ENCODE results near the gene ATM. TPM values are rescaled to one million over a fixed set of nuclear protein-coding genes. Genes with fewer than 3 reads are reported as not detected.
"Not testable (repeated sequence)": the region's sequence is repeated elsewhere in the genome, so short reads cannot be mapped to it uniquely, and the experiment has no call there.

The ATM gene
- total RNA-seq, 1 donor from 2014 or later, result 176 TPM

- DNase-seq, result no peak
Observed at GRCh38 chr11:108370990-108371389, 148.1 kb downstream of the ATM start.

- not testable (repeated sequence) for DNase-seq
Observed at GRCh38 chr11:108373505-108373904, 150.6 kb downstream of the ATM start.

- no peak for DNase-seq
Observed at GRCh38 chr11:108388576-108388975, 165.7 kb downstream of the ATM start.

DNA sequence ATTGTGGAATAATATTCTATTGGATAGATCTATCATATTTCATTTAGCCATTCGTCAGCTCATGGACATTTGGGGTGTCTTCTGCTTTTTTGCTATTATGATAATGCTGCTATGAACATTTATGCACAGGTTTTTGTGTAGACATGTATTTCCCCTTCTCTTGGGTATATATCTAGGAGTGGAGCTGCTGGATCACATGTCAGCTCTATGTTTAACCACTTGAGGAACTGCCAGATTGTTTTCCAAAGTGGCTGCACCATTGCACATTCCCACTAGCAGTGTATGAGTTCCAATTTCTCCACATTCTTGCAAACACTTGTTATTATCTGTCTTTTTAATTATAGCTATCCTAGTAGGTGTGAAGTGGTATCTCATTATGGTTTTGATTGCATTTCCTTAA is 169.5 kb downstream of the ATM start:
- no peak for DNase-seq

DNA sequence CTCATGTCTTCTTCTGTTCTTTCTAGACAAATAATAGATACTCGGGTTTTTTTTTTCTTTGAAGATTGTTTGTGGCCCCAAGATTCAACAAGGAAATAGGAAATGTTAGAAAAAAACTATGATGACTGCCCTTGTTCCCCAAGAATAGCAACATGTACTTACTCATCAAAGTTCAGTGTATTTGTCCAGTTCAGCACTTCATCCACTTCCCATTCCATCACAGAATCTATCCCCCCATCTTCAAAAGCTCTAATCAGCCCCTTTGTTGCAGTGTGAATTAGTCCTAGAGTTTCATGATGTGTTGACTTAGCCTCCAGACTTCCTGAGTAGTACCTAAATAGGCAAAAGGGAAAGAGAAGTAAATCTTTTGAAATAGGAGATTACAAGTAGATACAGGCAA is 170.2 kb downstream of the ATM start:
- DNase-seq, result no peak

GRCh38 chr11:108394744-108395284 is 171.9 kb downstream of the ATM start:
- DNase-seq, result no peak

DNA sequence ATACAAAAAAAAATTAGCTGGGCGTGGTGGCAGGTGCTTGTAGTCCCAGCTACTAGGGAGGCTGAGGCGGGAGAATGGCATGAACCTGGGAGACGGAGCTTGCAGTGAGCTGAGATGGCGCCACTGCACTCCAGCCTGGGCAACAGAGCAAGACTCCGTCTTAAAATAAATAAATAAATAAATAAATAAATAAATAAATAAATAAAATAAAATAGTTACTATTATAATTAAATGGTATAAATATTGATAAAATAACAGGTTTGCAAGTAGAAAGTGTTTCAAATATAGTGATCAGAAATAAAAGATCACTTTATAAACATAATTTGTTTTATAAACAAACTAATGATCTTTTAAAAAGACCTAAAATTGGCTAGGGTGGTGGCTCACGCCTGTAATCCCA is 173.8 kb downstream of the ATM start:
- not testable (repeated sequence) for DNase-seq

GRCh38 chr11:108398439-108398838 is 175.6 kb downstream of the ATM start:
- no peak for DNase-seq

DNA sequence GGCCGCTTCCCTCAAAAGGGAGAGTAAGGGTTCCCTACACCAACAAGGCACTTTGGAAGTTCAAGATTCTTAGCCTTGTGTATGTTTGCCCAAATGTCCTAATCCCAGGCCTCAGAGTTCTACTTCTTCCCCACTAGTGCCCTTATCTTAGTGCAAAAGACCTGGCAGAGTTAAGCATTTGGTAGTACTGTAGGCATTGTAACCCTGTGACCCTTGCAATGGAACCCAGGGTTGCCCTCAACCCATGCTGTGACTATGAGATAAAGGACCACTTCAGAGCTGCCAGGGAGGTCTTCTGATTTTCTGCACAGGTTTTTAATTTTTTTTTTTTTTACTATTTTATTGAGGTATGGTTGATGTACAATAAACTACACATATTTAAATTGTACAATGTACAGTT is 179.4 kb downstream of the ATM start:
- DNase-seq, result no peak

- DNase-seq, result no peak
Observed at GRCh38 chr11:108403052-108403451, 180.2 kb downstream of the ATM start.

DNA sequence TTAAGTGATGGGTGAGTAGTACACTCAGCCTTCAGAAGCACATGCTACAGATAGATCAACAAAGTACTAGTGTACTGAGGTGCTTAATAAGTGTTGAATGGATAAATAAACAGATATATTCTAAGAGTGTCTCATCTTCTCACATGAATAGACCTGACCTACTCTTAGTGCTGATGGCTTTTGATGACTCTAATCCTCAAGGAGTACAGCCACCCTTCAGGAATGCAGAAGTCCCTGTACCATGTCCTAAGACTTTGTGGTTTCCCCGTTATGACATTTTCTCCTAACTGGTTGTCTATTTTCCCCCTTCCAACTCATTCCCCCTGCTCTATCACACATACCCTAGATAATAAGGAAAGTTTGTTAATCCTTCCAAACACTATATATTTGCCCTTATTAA is 182.8 kb downstream of the ATM start:
- no peak for DNase-seq

DNA sequence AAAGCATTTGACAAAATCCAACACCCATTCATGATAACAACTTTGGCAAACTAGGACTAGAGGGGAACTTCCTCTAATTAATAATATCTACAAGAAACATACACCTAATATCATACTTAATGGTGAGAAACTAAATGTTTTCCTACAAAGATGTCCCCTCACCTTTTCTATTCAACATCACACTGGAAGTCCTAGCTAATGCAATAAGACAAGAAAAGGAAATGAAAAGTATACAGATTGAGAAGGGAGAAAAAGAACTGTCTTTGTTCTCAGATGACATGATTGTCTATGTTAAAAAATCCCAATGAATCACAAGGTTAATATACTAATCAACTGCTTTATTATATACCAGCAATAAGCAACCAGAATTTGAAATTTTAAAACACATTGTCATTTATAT is 192.1 kb downstream of the ATM start:
- no peak for DNase-seq

- not testable (repeated sequence) for DNase-seq
Observed at GRCh38 chr11:108417551-108417950, 194.7 kb downstream of the ATM start.

Small RNA genes lying within 50 kb of the gene (small RNA-seq; reads per million reads assigned to genes)
- not detected for gene RF00019

Other genes with a start within 250 kb of the ATM start
- 119 TPM for gene CUL5, start 214.2 kb upstream of the ATM start, total RNA-seq
- gene ACAT1, start 101.5 kb upstream of the ATM start, total RNA-seq, result 110 TPM
- 31.2 TPM for gene NPAT, start 429 bp upstream of the ATM start, total RNA-seq
- 0.62 TPM for gene C11orf65, start 244.5 kb downstream of the ATM start, total RNA-seq